ENCODE measurements around the gene TTC16. TPM values are rescaled to one million over a fixed set of nuclear protein-coding genes. Genes with fewer than 3 reads are reported as not detected.
A peak's percentile ranks its signal among the peaks of the same experiment; 100 is the strongest.

TTC16 gene
- total RNA-seq, 1 experiment from 2014 or later = not detected

- Mint-ChIP-seq H3K27ac (no peak overlapping the region), H3K4me1 (no peaks in the 10 kb centered on the region), H3K4me3 (no peak overlapping the region), H3K36me3 (peaks cover 29% of the 10 kb centered on the region), H3K27me3 (ENCODE audit: low read depth) (no peaks in the 10 kb centered on the region), H3K9me3 (no peaks in the 10 kb centered on the region)
- POLR2A ChIA-PET = no interaction called here
- ATAC-seq (no peak), DNase-seq (ENCODE audit: low spot score) (no peak)
- TF ChIP-seq NR3C1 (CRISPR knock-in tag; conservative IDR thresholded peaks at IDR 0.05; ENCODE audit: low read depth) = no peak
- TF ChIP-seq ATF1 (CRISPR knock-in tag; IDR thresholded peaks at IDR 0.05) = no peak
- TF ChIP-seq IRF1 (CRISPR knock-in tag; IDR thresholded peaks at IDR 0.05) = no peak
- TF ChIP-seq ZNF396 (CRISPR knock-in tag; IDR thresholded peaks at IDR 0.05; ENCODE audit: borderline replicate concordance) = no peak
- TF ChIP-seq MXD4 (CRISPR knock-in tag; IDR thresholded peaks at IDR 0.05; ENCODE audit: borderline replicate concordance) = no peak
- no peak for TF ChIP-seq ZMAT4 (CRISPR knock-in tag; IDR thresholded peaks at IDR 0.05)
- TF ChIP-seq ZNF671 (CRISPR knock-in tag; IDR thresholded peaks at IDR 0.05) = no peak
- CTCF ChIA-PET = interaction anchor here (2.4 kb wide), 1 partner anchor 58 kb away, joined by 11 read pairs; the partner anchor contains the start of gene TOR2A
Observed at GRCh38 chr9:127676638-127677037, 39.2 kb upstream of the TTC16 start.

GRCh38 chr9:127679506-127679905 is 36.4 kb upstream of the TTC16 start:
- TF ChIP-seq ELF4 (CRISPR knock-in tag; IDR thresholded peaks at IDR 0.05; ENCODE audit: low read depth) (no peak), ZBTB43 (CRISPR knock-in tag; IDR thresholded peaks at IDR 0.05) (no peak), TCF7 (CRISPR knock-in tag; IDR thresholded peaks at IDR 0.05; ENCODE audit: low read depth) (no peak), GRHL2 (CRISPR knock-in tag; IDR thresholded peaks at IDR 0.05; ENCODE audit: insufficient replicate concordance, severe bottlenecking) (no peak), TEAD4 (CRISPR knock-in tag; IDR thresholded peaks at IDR 0.05) (no peak), ZNF416 (CRISPR knock-in tag; IDR thresholded peaks at IDR 0.05) (no peak), PRDM15 (CRISPR knock-in tag; IDR thresholded peaks at IDR 0.05) (no peak), TEAD1 (CRISPR knock-in tag; IDR thresholded peaks at IDR 0.05) (no peak), ZNF263 (CRISPR knock-in tag; IDR thresholded peaks at IDR 0.05; ENCODE audit: low read depth) (no peak)
- no peak overlapping the region for H3K4me3 Mint-ChIP-seq
- ChIA-PET POLR2A (no interaction called here), CTCF (interaction anchor here (0.5 to 1.0 kb wide), 2 partner anchors 55 to 219 kb away, joined by 3 to 4 read pairs; partner anchors contain the start of gene TOR2A)
- H3K27me3 Mint-ChIP-seq (ENCODE audit: low read depth) = no peaks in the 10 kb centered on the region
- ATAC-seq = no peak
- no peaks in the 10 kb centered on the region for H3K9me3 Mint-ChIP-seq
- H3K27ac Mint-ChIP-seq = no peak overlapping the region
- H3K36me3 Mint-ChIP-seq = peaks cover 27% of the 10 kb centered on the region; the same call in 1 of the 2 replicates
- no peak for DNase-seq (ENCODE audit: low spot score)
- no peaks in the 10 kb centered on the region for H3K4me1 Mint-ChIP-seq

- Mint-ChIP-seq H3K4me1 (no peaks in the 10 kb centered on the region), H3K27ac (peak overlapping the region; percentile 6; the same call in 1 of the 2 replicates), H3K27me3 (ENCODE audit: low read depth) (no peaks in the 10 kb centered on the region), H3K36me3 (peaks cover 27% of the 10 kb centered on the region; the same call in 1 of the 2 replicates), H3K9me3 (no peaks in the 10 kb centered on the region), H3K4me3 (no peak overlapping the region)
- DNase-seq (ENCODE audit: low spot score) (no peak), ATAC-seq (no peak)
- POLR2A ChIA-PET = no interaction called here
- CTCF ChIA-PET = interaction anchor here (1.0 kb wide), 1 partner anchor 55 kb away, joined by 3 read pairs; the partner anchor contains the start of gene TOR2A
- TF ChIP-seq ARID4B (CRISPR knock-in tag; IDR thresholded peaks at IDR 0.05; ENCODE audit: borderline replicate concordance) (no peak), ZNF532 (CRISPR knock-in tag; IDR thresholded peaks at IDR 0.05; ENCODE audit: borderline replicate concordance) (no peak)
Observed at GRCh38 chr9:127680226-127680625, 35.7 kb upstream of the TTC16 start.
